Peyer's patch (tissue), 4 donors: ENCODE results near the gene LRRC8B.

Experiments
- CTCF ChIP-seq, 6 experiments: fragments of 450-650 bp in 4 of 6; fragments of 200-600 bp in 2 of 6; sonication (generic) in 1 of 6; IDR thresholded peaks; one replicate each; pipeline ENCODE4 v1.5.1; 2017 to 2019; ENCODE audit warnings: antibody characterized with exemption in 6 of 6, mild to moderate bottlenecking in 3 of 6, moderate library complexity in 1 of 6
- POLR2A ChIP-seq, 2 donors: fragments of 450-650 bp; IDR thresholded peaks; one replicate each; pipeline ENCODE4 v1.5.1; 2017; ENCODE audit warnings: antibody characterized with exemption in 2 of 2, mild to moderate bottlenecking in 2 of 2, moderate library complexity in 2 of 2

DNA sequence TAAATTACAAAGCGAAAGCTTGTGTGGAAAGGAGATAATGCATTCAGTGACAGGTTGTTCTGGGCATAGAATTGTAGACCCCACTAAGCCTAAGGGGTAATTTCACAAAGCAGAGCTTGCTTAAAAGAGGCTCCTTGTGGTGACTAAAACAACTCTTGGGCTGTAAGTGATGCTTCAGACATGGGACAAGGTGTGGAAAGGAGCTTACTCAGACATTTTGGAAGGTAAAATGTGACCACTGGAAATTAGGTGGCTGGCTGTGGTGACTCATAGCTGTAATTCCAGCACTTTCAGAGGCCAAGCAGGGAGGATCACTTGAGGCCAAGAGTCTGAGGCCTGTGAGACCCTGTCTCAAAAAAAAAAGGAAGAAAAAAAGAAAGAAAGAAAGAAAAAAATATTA is 57.2 kb downstream of the LRRC8B start:
- TF ChIP-seq CTCF (IDR thresholded peaks at IDR 0.05) (no peak), POLR2A (IDR thresholded peaks at IDR 0.05) (no peak)
